Esophagus muscularis mucosa (tissue), 3 donors: ENCODE results near the gene DNAH3.

ENCODE experiments used
- CTCF ChIP-seq, 3 experiments: fragments of 200-600 bp in 2 of 3; fragments of 450-650 bp in 1 of 3; sonication (generic) in 2 of 3; IDR thresholded peaks; one replicate each; pipeline ENCODE4 v1.5.1; 2017 to 2019; ENCODE audit warnings: antibody characterized with exemption in 3 of 3, mild to moderate bottlenecking in 2 of 3, moderate library complexity in 1 of 3
- POLR2A ChIP-seq: fragments of 450-650 bp; IDR thresholded peaks from one replicate; pipeline ENCODE4 v1.6.1; 2017; ENCODE audit warnings: antibody characterized with exemption, moderate library complexity, mild to moderate bottlenecking, low read depth

GRCh38 chr16:21166561-21166961 is 15.9 kb upstream of the DNAH3 start:
- no peak for TF ChIP-seq CTCF (IDR thresholded peaks at IDR 0.05)
- no peak for TF ChIP-seq POLR2A
